HepG2 (cell line): ENCODE results near the gene FRMD5. TPM values are rescaled to one million over a fixed set of nuclear protein-coding genes. Genes with fewer than 3 reads are reported as not detected.

Experiments used
- ATAC-seq: fragments of 200-7000 bp; cut with Tn5 transposase; 3 replicates; pipeline ENCODE4 v1.9.1; 2020; ENCODE audit warnings: mild to moderate bottlenecking, moderate library complexity
- BruUV-seq: library from RNA; stranded (reverse); fragments of 400-500 nt; replicated peaks from 2 replicates; lab custom pipeline; 2021; lab: Mats Ljungman, UMichigan
- CTCF ChIA-PET: fragments of 300-600 bp; formaldehyde crosslinking; extraction: SDS; loops from one replicate; lab custom pipeline; 2021; ENCODE audit warnings: low total read pairs, inconsistent platforms, low intra/inter-chr PET ratio; lab: Yijun Ruan, JAX
- POLR2A ChIA-PET: fragments of 350-600 bp; sonication (Branson Sonifier 250); formaldehyde crosslinking; loops from one replicate; lab custom pipeline; 2020; ENCODE audit warnings: antibody characterized with exemption, inconsistent platforms; lab: Yijun Ruan, JAX
- DNase-seq: peaks from one replicate; pipeline ENCODE4 v3.0.0-alpha.2; 2015; ENCODE audit warnings: low spot score
- FAIRE-seq: peaks from 3 replicates; lab custom pipeline; 2011; peaks lifted over from hg19 to GRCh38; lab: Jason Lieb, UNC
- H2AFZ ChIP-seq: one replicate; pipeline ENCODE4 v1.6.1; 2011; ENCODE audit warnings: low read length, inconsistent platforms
- H3K27ac ChIP-seq: fragments of 300-600 bp; 3 replicates; pipeline ENCODE4 v1.8.0; 2011; ENCODE audit warnings: mixed run types, mild to moderate bottlenecking, mixed read lengths, low read length, inconsistent platforms; ENCODE audit not compliant: insufficient read depth; ENCODE audit errors: extremely low read length
- H3K27me3 ChIP-seq, 2 experiments: fragments of 200-600 bp in 1 of 2; 2 replicates in 1 of 2; 3 replicates in 1 of 2; pipeline versions ENCODE4 v1.6.0 to v1.8.0; 2011; ENCODE audit warnings: low read length in 2 of 2, mild to moderate bottlenecking in 2 of 2, moderate library complexity in 2 of 2, inconsistent platforms in 1 of 2; ENCODE audit not compliant: insufficient read depth in 2 of 2, control insufficient read depth in 1 of 2
- H3K36me3 ChIP-seq, 2 experiments: fragments of 200-600 bp in 1 of 2; replicated peaks in 1 of 2; 2 replicates in 1 of 2; 3 replicates in 1 of 2; pipeline versions ENCODE4 v1.5.1 to v1.8.0; 2011; ENCODE audit warnings: low read length in 2 of 2, inconsistent platforms in 1 of 2; ENCODE audit not compliant: insufficient read depth in 2 of 2, control insufficient read depth in 1 of 2
- H3K4me1 ChIP-seq: 2 replicates; pipeline ENCODE4 v1.5.1; 2012; ENCODE audit warnings: low read length, inconsistent platforms; ENCODE audit not compliant: insufficient read depth
- H3K4me2 ChIP-seq: 2 replicates; pipeline ENCODE4 v1.6.0; 2011; ENCODE audit warnings: low read depth, low read length, inconsistent platforms
- H3K4me3 ChIP-seq, 3 experiments: fragments of 200-600 bp in 1 of 3; sonication (generic), shearing (Covaris generic) in 1 of 3; replicated peaks in 1 of 3; 2 replicates each; pipeline ENCODE4 v1.5.1; 2011 to 2016; ENCODE audit warnings: low read length in 3 of 3, inconsistent platforms in 2 of 3, low read depth in 2 of 3, mild to moderate bottlenecking in 2 of 3, control low read depth in 1 of 3, mixed read lengths in 1 of 3; ENCODE audit not compliant: insufficient read depth in 1 of 3
- H3K79me2 ChIP-seq: one replicate; pipeline ENCODE4 v1.6.1; 2011; ENCODE audit warnings: low read length, inconsistent platforms; ENCODE audit not compliant: insufficient read depth
- H3K9ac ChIP-seq: 2 replicates; pipeline ENCODE4 v1.6.0; 2011; ENCODE audit warnings: mild to moderate bottlenecking, low read depth, low read length, inconsistent platforms; ENCODE audit not compliant: insufficient read depth
- H3K9me3 ChIP-seq: 2 replicates; pipeline ENCODE4 v1.5.1; 2012; ENCODE audit warnings: mild to moderate bottlenecking, low read length
- H4K20me1 ChIP-seq: 2 replicates; pipeline ENCODE4 v1.6.0; 2011; ENCODE audit warnings: inconsistent platforms, mild to moderate bottlenecking, low read length, moderate library complexity; ENCODE audit not compliant: insufficient read depth
- HNRNPL ChIP-seq: fragments of 200-400 bp; formaldehyde crosslinking; IDR thresholded peaks from 2 replicates; pipeline ENCODE4 v1.6.1; 2017; ENCODE audit warnings: mild to moderate bottlenecking, low read depth, low read length
- NFATC3 ChIP-seq: sonication (generic); formaldehyde crosslinking; IDR thresholded peaks from 2 replicates; pipeline ENCODE4 v1.5.1; 2020; ENCODE audit warnings: mild to moderate bottlenecking, missing genetic modification reagents
- NR2F6 ChIP-seq, 2 experiments: IDR thresholded peaks; 2 replicates each; pipeline ENCODE4 v1.6.1; 2016; ENCODE audit warnings: antibody characterized with exemption in 1 of 2, mild to moderate bottlenecking in 1 of 2
- RFX5 ChIP-seq: IDR thresholded peaks from 2 replicates; pipeline ENCODE4 v1.6.1; 2011; ENCODE audit warnings: low read depth, low read length, improper control_type of control experiment
- SALL2 ChIP-seq: sonication (generic); formaldehyde crosslinking; IDR thresholded peaks from 2 replicates; pipeline ENCODE4 v1.8.1; 2023; ENCODE audit warnings: mild to moderate bottlenecking, missing genetic modification reagents, inconsistent platforms
- ZNF3 ChIP-seq: IDR thresholded peaks from 2 replicates; pipeline ENCODE4 v1.7.0; 2017; ENCODE audit warnings: inconsistent platforms
- ZNF362 ChIP-seq: sonication (generic); formaldehyde crosslinking; IDR thresholded peaks from 2 replicates; pipeline ENCODE4 v1.4.0; 2020; ENCODE audit warnings: missing genetic modification reagents, mild to moderate bottlenecking, borderline replicate concordance
- ZNF589 ChIP-seq: sonication (generic); formaldehyde crosslinking; conservative IDR thresholded peaks from 2 replicates; pipeline ENCODE4 v1.8.0; 2022; ENCODE audit warnings: mild to moderate bottlenecking, moderate library complexity, missing genetic modification reagents
- ZNF713 ChIP-seq: sonication (generic); formaldehyde crosslinking; IDR thresholded peaks from 2 replicates; pipeline ENCODE4 v1.4.0; 2020; ENCODE audit warnings: mild to moderate bottlenecking, missing genetic modification reagents
- WGBS: methylation state at CpG from one replicate; pipeline ENCODE4 v1.1.6; 2017; ENCODE audit warnings: low lambda C conversion rate; 5-methylcytosine and 5-hydroxymethylcytosine counted together
- in situ Hi-C: cut with HindIII; loops from 2 replicates; pipeline ENCODE4 v1.10.0; 2017; ENCODE audit warnings: low pct_unique_long_range_greater_than_20kb; ENCODE audit not compliant: extremely low pct_ligation_motif_present
- intact Hi-C: fragments of 100-400 bp; cut with micrococcal nuclease; formaldehyde crosslinking; loops from one replicate; pipeline ENCODE4 v1.10.0; 2022; ENCODE audit not compliant: unreplicated experiment
- polyA plus RNA-seq, 8 experiments: library from polyadenylated mRNA; depleted of rRNA in 3 of 8; stranded (reverse) in 7 of 8; unstranded in 1 of 8; fragments of >200 nt; fragmentation: Illumina TruSeq in 4 of 8; extraction: Trizol in 4 of 8; gene quantifications; 2 replicates each; pipeline versions ENCODE4 v1.2.1 to v1.2.3, GENCODE V29; 2011 to 2016; ENCODE audit warnings: low read depth in 4 of 8, missing spikeins in 1 of 8, mixed read lengths in 1 of 8; ENCODE audit not compliant: insufficient read depth in 1 of 8
- total RNA-seq, 5 experiments: library from RNA; depleted of rRNA; stranded (reverse); fragments of >200 nt; fragmentation: Illumina TruSeq; extraction: Trizol; gene quantifications; 2 replicates each; pipeline ENCODE4 v1.2.3, GENCODE V29; 2016; ENCODE audit warnings: low read depth in 1 of 5
- TF ChIP-seq, protein P1 (sequence below): sonication (generic); formaldehyde crosslinking; IDR thresholded peaks from 2 replicates; pipeline ENCODE4 v1.4.0; 2020; ENCODE audit warnings: missing genetic modification reagents
- TF ChIP-seq, protein P2 (sequence below): sonication (generic); formaldehyde crosslinking; IDR thresholded peaks from 2 replicates; pipeline ENCODE4; 2020; ENCODE audit warnings: missing genetic modification reagents, mild to moderate bottlenecking, borderline replicate concordance

Gene FRMD5
- total and polyA plus RNA-seq, 2 of the 13 experiments (the other 11 are each of a cell fraction or from before 2014, with no cell fraction given): 0.93 to 1.5 TPM

DNA sequence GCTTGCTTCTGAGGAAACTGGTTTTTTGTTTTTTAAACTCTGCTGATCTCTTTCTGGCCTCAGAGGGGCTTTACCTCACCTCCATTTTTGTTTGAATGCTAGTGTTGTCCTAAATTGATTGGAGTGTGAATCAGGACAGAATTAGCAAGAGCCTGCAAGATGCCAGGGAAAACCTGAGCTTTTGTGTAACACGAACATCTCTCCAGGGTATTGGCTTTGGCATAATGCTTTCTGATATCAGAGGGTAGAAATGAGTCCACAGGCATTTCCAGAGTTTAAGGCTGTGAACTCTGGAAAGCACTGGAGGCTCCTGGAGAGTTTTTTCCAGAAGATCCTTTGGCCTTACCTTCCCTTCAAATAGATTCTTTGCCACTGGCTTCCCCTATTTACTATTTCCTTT lies 281.1 kb downstream of the FRMD5 start (continued):
- no peak for TF ChIP-seq ZNF362

- intact Hi-C loops: no loop called here
- Histone ChIP-seq H3K79me2 (no peaks in the 10 kb centered on the region), H3K9me3 (no peaks in the 10 kb centered on the region), H3K27me3 (peaks cover 0 to 5% of the 10 kb centered on the region in 2 experiments; a peak in 2 of 5 replicates), H3K4me3 (no peak overlapping the region), H3K27ac (no peak overlapping the region), H3K9ac (no peak overlapping the region), H3K4me2 (no peak overlapping the region)
- no peak for FAIRE-seq
- 0% methylated on average over 1 of the region's 1 CpG for WGBS
- in situ Hi-C loops: no loop called here
- no peak for TF ChIP-seq ZNF713 (CRISPR knock-in tag)
- no peak for TF ChIP-seq NR2F6 (IDR thresholded peaks at IDR 0.05)
- TF ChIP-seq NR2F6 (CRISPR knock-in tag; IDR thresholded peaks at IDR 0.05): no peak
- TF ChIP-seq RFX5: no peak
- TF ChIP-seq, protein P1, sequence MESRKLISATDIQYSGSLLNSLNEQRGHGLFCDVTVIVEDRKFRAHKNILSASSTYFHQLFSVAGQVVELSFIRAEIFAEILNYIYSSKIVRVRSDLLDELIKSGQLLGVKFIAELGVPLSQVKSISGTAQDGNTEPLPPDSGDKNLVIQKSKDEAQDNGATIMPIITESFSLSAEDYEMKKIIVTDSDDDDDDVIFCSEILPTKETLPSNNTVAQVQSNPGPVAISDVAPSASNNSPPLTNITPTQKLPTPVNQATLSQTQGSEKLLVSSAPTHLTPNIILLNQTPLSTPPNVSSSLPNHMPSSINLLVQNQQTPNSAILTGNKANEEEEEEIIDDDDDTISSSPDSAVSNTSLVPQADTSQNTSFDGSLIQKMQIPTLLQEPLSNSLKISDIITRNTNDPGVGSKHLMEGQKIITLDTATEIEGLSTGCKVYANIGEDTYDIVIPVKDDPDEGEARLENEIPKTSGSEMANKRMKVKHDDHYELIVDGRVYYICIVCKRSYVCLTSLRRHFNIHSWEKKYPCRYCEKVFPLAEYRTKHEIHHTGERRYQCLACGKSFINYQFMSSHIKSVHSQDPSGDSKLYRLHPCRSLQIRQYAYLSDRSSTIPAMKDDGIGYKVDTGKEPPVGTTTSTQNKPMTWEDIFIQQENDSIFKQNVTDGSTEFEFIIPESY (CRISPR knock-in tag): no peak
- TF ChIP-seq SALL2 (CRISPR knock-in tag): no peak
- TF ChIP-seq NFATC3 (CRISPR knock-in tag): no peak
- TF ChIP-seq ZNF3: no peak
- TF ChIP-seq ZNF589 (CRISPR knock-in tag): no peak
- TF ChIP-seq, protein P2, sequence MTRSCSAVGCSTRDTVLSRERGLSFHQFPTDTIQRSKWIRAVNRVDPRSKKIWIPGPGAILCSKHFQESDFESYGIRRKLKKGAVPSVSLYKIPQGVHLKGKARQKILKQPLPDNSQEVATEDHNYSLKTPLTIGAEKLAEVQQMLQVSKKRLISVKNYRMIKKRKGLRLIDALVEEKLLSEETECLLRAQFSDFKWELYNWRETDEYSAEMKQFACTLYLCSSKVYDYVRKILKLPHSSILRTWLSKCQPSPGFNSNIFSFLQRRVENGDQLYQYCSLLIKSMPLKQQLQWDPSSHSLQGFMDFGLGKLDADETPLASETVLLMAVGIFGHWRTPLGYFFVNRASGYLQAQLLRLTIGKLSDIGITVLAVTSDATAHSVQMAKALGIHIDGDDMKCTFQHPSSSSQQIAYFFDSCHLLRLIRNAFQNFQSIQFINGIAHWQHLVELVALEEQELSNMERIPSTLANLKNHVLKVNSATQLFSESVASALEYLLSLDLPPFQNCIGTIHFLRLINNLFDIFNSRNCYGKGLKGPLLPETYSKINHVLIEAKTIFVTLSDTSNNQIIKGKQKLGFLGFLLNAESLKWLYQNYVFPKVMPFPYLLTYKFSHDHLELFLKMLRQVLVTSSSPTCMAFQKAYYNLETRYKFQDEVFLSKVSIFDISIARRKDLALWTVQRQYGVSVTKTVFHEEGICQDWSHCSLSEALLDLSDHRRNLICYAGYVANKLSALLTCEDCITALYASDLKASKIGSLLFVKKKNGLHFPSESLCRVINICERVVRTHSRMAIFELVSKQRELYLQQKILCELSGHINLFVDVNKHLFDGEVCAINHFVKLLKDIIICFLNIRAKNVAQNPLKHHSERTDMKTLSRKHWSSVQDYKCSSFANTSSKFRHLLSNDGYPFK (CRISPR knock-in tag): no peak
- TF ChIP-seq HNRNPL: no peak
- TF ChIP-seq, all 625 proteins: peak for 0
- DNase-seq (peak; percentile 46), ATAC-seq (no peak)
- POLR2A ChIA-PET: no interaction called here
- no TSS peak for BruUV-seq
- H2AFZ ChIP-seq: no peak overlapping the region
- H4K20me1 ChIP-seq: no peaks in the 10 kb centered on the region
- no peaks in the 10 kb centered on the region for H3K4me1 ChIP-seq
- no peaks in the 10 kb centered on the region for H3K36me3 ChIP-seq
- CTCF ChIA-PET: no interaction called here
Measured at GRCh38 chr15:43913026-43913780, 281.9 kb downstream of the FRMD5 start.
